Lung (tissue), 12 donors: ENCODE measurements around the gene ENPP4. TPM values are rescaled to one million over a fixed set of nuclear protein-coding genes. Genes with fewer than 3 reads are reported as not detected.
"Not testable (repeated sequence)": the region's sequence is repeated elsewhere in the genome, so short reads cannot be mapped to it uniquely, and the experiment has no call there.

ENCODE experiments used
- ATAC-seq: fragments of 200-7000 bp; cut with Tn5 transposase; one replicate; pipeline ENCODE4 v1.9.1; 2020; ENCODE audit warnings: moderate number of reproducible peaks; ENCODE audit not compliant: insufficient read depth, low FRiP score
- DNase-seq, 3 donors: peaks; one replicate each; pipeline ENCODE4 v3.0.0-alpha.2; 2013 to 2017
- H3K27ac ChIP-seq, 2 donors: one replicate each; pipeline ENCODE4 v1.5.1; 2013; ENCODE audit warnings: mild to moderate bottlenecking in 2 of 2, moderate library complexity in 2 of 2, control low read depth in 1 of 2, inconsistent platforms in 1 of 2, low read depth in 1 of 2, low read length in 1 of 2
- H3K27me3 ChIP-seq, 3 donors: one replicate each; pipeline ENCODE4 v1.5.1; 2013; ENCODE audit warnings: low read length in 2 of 3; ENCODE audit not compliant: control insufficient read depth in 3 of 3, insufficient read depth in 3 of 3
- H3K36me3 ChIP-seq, 4 donors: one replicate each; pipeline ENCODE4 v1.5.1; 2013; ENCODE audit warnings: low read length in 4 of 4, mild to moderate bottlenecking in 1 of 4, moderate library complexity in 1 of 4; ENCODE audit not compliant: control insufficient read depth in 4 of 4, insufficient read depth in 4 of 4
- H3K4me1 ChIP-seq, 5 donors: one replicate each; pipeline ENCODE4 v1.5.1; 2013; ENCODE audit warnings: low read length in 5 of 5, mild to moderate bottlenecking in 2 of 5, moderate library complexity in 1 of 5; ENCODE audit not compliant: control insufficient read depth in 5 of 5, insufficient read depth in 5 of 5
- H3K4me3 ChIP-seq: one replicate; pipeline ENCODE4 v1.5.1; 2013; ENCODE audit warnings: mild to moderate bottlenecking, control low read depth, moderate library complexity
- H3K9ac ChIP-seq, 2 donors: one replicate each; pipeline ENCODE4 v1.5.1; 2013; ENCODE audit warnings: low read length in 2 of 2, control low read depth in 1 of 2; ENCODE audit not compliant: insufficient read depth in 1 of 2
- H3K9me3 ChIP-seq, 4 donors: one replicate each; pipeline ENCODE4 v1.5.1; 2013; ENCODE audit warnings: low read length in 3 of 4, mild to moderate bottlenecking in 1 of 4, moderate library complexity in 1 of 4; ENCODE audit not compliant: control insufficient read depth in 4 of 4, insufficient read depth in 3 of 4
- WGBS, 2 donors: extraction: QIAGEN DNeasy Blood & Tissue Kit; methylation state at CpG; one replicate each; pipeline ENCODE4 v1.1.7; 2013; 5-methylcytosine and 5-hydroxymethylcytosine counted together
- polyA plus RNA-seq, 2 donors: library from polyadenylated mRNA; stranded (reverse); fragments of 200-250 nt; gene quantifications; one replicate each; pipeline ENCODE4 v1.2.1, GENCODE V29; 2013
- total RNA-seq, 2 donors: library from RNA; depleted of rRNA in 1 of 2; stranded (reverse); fragments of >200 nt in 1 of 2; gene quantifications; one replicate each; pipeline ENCODE4 v1.2.1, GENCODE V29; 2014 to 2021
- TF ChIP-seq, protein P1 (sequence below): IDR thresholded peaks from 2 replicates; pipeline ENCODE4 v1.5.1; 2012; ENCODE audit warnings: mild to moderate bottlenecking; ENCODE audit errors: control extremely low read depth, extremely low read depth
- donor health status: control.
- donor health status: control.
- donor health status: Bipolar disorder and iron deficiency.
- donor health status: healthy.
- donor health status: DM: yes; HTN: yes; CAD: no.

Gene ENPP4
- total and polyA plus RNA-seq, 4 donors = 6.8 to 30.5 (median 22.8) TPM

DNA sequence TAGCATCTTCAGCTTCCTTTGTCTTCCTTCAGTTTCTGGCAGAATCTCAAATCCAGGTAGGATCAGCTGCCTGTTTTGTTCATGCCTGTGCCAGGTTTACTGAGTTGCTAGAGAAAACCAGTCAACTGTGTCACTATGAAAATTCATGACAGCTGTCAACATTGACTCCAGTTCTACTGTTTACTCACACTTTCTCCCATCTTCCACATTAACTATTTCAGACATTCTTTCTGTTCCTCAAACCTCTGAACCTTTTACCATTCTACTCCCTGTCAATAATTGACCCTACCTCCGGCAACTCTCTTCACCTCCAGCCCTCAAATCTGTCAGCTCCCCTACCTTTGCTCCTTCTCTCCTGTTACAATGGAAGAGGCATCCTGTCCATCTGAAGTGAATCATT lies 8.5 kb downstream of the ENPP4 start:
- WGBS, 2 donors = 88 to 97% methylated on average over 1 of the region's 1 CpG
- DNase-seq = no peak
- peaks cover 0 to 2% (median 0%) of the 10 kb centered on the region in 3 donors for H3K27me3 ChIP-seq
- H3K4me3 ChIP-seq = no peak overlapping the region
- TF ChIP-seq, protein P1, sequence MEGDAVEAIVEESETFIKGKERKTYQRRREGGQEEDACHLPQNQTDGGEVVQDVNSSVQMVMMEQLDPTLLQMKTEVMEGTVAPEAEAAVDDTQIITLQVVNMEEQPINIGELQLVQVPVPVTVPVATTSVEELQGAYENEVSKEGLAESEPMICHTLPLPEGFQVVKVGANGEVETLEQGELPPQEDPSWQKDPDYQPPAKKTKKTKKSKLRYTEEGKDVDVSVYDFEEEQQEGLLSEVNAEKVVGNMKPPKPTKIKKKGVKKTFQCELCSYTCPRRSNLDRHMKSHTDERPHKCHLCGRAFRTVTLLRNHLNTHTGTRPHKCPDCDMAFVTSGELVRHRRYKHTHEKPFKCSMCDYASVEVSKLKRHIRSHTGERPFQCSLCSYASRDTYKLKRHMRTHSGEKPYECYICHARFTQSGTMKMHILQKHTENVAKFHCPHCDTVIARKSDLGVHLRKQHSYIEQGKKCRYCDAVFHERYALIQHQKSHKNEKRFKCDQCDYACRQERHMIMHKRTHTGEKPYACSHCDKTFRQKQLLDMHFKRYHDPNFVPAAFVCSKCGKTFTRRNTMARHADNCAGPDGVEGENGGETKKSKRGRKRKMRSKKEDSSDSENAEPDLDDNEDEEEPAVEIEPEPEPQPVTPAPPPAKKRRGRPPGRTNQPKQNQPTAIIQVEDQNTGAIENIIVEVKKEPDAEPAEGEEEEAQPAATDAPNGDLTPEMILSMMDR = no peak
- no peak for ATAC-seq
- no peaks in the 10 kb centered on the region for H3K9me3 ChIP-seq
- peaks cover 0 to 2% (median 0%) of the 10 kb centered on the region in 4 donors for H3K36me3 ChIP-seq
- H3K9ac ChIP-seq = no peak overlapping the region
- no peak overlapping the region for H3K27ac ChIP-seq
- peaks cover 0 to 21% (median 0%) of the 10 kb centered on the region in 5 donors for H3K4me1 ChIP-seq

DNA sequence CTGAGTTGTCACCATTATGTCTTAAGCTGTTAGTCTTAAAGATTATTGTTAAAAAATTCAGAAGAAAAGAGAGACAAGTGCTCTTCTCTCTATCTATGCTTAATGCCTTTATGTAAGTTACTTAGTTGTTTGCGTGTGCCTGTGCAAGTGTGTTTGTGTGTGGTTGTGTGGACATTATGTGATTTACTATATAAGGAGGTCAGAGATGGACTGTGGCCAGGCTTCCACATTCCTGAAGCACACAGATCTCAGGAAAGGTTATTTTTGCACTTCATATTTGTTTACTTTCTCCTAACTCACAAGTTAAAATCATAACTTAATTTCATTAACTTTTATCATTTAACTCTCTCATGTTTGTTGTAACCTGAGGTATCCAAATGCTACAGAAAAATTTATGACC lies 14.5 kb downstream of the ENPP4 start:
- WGBS, 2 donors = 55 to 74% methylated on average over 1 of the region's 1 CpG
- Histone ChIP-seq H3K36me3 (peaks cover 0 to 2% (median 0%) of the 10 kb centered on the region in 4 donors), H3K9ac (no peak overlapping the region), H3K4me3 (no peak overlapping the region), H3K27me3 (no peaks in the 10 kb centered on the region), H3K27ac (no peak overlapping the region), H3K4me1 (peaks cover 0 to 2% (median 0%) of the 10 kb centered on the region in 5 donors), H3K9me3 (no peaks in the 10 kb centered on the region)
- peak in 1 of 3 donors; percentile 17 for DNase-seq
- no peak for ATAC-seq
- TF ChIP-seq, protein P1 = no peak

DNA sequence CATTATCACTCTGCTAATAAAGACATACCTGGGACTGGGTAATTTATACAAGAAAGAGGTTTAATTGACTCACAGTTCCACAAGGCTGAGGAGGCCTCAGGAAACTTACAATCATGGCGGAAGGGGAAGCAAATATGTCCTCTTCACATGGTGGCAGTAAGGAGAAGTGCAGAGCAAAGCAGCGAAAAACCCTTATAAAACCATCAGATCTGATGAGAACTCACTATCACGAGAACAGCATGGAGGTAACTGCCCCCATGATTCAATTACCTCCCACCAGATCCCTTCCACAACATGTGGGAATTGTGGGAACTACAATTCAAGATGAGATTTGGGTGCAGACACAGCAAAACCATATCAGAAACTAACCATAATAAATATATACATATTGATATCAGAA lies 19.3 kb downstream of the ENPP4 start:
- H3K27ac ChIP-seq, H3K27me3 ChIP-seq, H3K36me3 ChIP-seq, ATAC-seq, H3K9me3 ChIP-seq, DNase-seq, H3K4me3 ChIP-seq, H3K4me1 ChIP-seq, H3K9ac ChIP-seq: not testable (repeated sequence)
- WGBS, 2 donors = 95 to 97% methylated on average over 3 of the region's 3 CpGs

DNA sequence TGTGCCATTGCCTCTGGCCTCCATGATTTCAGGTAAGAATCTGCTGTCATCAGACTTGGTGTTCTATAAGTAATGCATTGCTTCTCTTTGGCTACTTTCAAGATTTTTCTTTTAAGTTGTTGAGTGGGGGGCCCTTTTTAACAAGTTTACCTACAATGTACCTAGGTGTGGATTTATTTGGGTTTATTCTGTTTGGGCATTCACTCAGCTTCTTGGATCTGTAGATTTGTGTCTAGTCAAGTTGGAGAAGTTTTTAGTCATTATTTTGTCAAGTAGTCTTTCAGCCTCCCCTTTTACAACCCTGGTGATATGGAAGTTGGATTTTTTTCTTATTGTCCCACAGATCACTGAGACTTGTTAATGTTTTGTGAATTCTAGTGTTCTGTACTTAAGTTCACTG lies 26.9 kb downstream of the ENPP4 start:
- Histone ChIP-seq H3K9me3 (no peaks in the 10 kb centered on the region), H3K27ac (no peak overlapping the region), H3K4me3 (no peak overlapping the region), H3K36me3 (no peaks in the 10 kb centered on the region), H3K9ac (no peak overlapping the region), H3K27me3 (peaks cover 0 to 2% (median 0%) of the 10 kb centered on the region in 3 donors), H3K4me1 (no peaks in the 10 kb centered on the region)
- ATAC-seq = no peak
- DNase-seq = no peak
- TF ChIP-seq, protein P1 = no peak
